Thyroid gland (tissue), 4 donors: Measurements from ENCODE around the gene HAND2. TPM values are rescaled to one million over a fixed set of nuclear protein-coding genes. Genes with fewer than 3 reads are reported as not detected.

ENCODE experiments used
- DNase-seq, 2 donors: peaks; one replicate each; pipeline ENCODE4 v3.0.0-alpha.2; 2019
- H3K27ac ChIP-seq, 3 donors: fragments of 200-600 bp; sonication (generic); 1 replicate in 2 of 3; 2 replicates in 1 of 3; pipeline ENCODE4 v1.5.1; 2016 to 2019; ENCODE audit warnings: mild to moderate bottlenecking in 1 of 3, moderate library complexity in 1 of 3
- H3K27me3 ChIP-seq: fragments of 200-600 bp; sonication (generic); one replicate; pipeline ENCODE4 v1.5.1; 2019
- H3K36me3 ChIP-seq, 2 donors: fragments of 200-600 bp; sonication (generic); one replicate each; pipeline ENCODE4 v1.5.1; 2016 to 2019
- H3K4me1 ChIP-seq, 2 donors: fragments of 200-600 bp; sonication (generic); one replicate each; pipeline ENCODE4 v1.5.1; 2017 to 2019
- H3K4me3 ChIP-seq, 3 donors: fragments of 200-600 bp; sonication (generic); replicated peaks in 1 of 3; 1 replicate in 2 of 3; 2 replicates in 1 of 3; pipeline ENCODE4 v1.5.1; 2016; ENCODE audit warnings: mild to moderate bottlenecking in 1 of 3
- H3K9me3 ChIP-seq: fragments of 200-600 bp; sonication (generic); one replicate; pipeline ENCODE4 v1.5.1; 2017
- CTCF ChIP-seq, 6 experiments: fragments of 200-600 bp in 3 of 6; fragments of 450-650 bp in 3 of 6; sonication (generic) in 3 of 6; IDR thresholded peaks; one replicate each; pipeline ENCODE4 v1.5.1; 2016 to 2019; ENCODE audit warnings: antibody characterized with exemption in 6 of 6, mild to moderate bottlenecking in 2 of 6, inconsistent platforms in 1 of 6, moderate library complexity in 1 of 6
- POLR2A ChIP-seq, 2 donors: fragments of 450-650 bp; IDR thresholded peaks; one replicate each; pipeline ENCODE4 v1.6.1; 2017; ENCODE audit warnings: antibody characterized with exemption in 2 of 2, mild to moderate bottlenecking in 2 of 2, moderate library complexity in 1 of 2
- WGBS, 2 donors: methylation state at CpG; one replicate each; pipeline ENCODE4 v1.1.5; 2017; 5-methylcytosine and 5-hydroxymethylcytosine counted together
- intact Hi-C: fragments of 100-400 bp; cut with DNase I; formaldehyde crosslinking; loops from one replicate; pipeline ENCODE4 v1.15.1; 2023
- total RNA-seq, 4 donors: library from RNA; depleted of rRNA; stranded (reverse); fragments of >200 nt; gene quantifications; one replicate each; pipeline ENCODE4 v1.2.3, GENCODE V29; 2016

HAND2 gene
- total RNA-seq, 4 donors from 2014 or later = 2.0 to 8.9 (median 4.0) TPM

GRCh38 chr4:173573286-173573685, 43.3 kb upstream of the HAND2 start:
- 70 to 76% methylated on average over 4 of the region's 4 CpGs for WGBS, 2 donors
- no peak for DNase-seq
- H3K27me3 ChIP-seq = no peaks in the 10 kb centered on the region
- TF ChIP-seq CTCF (IDR thresholded peaks at IDR 0.05) (no peak), POLR2A (IDR thresholded peaks at IDR 0.05) (no peak)
- H3K4me3 ChIP-seq = no peak overlapping the region
- intact Hi-C loops = no loop called here
- no peaks in the 10 kb centered on the region for H3K9me3 ChIP-seq
- H3K4me1 ChIP-seq = no peaks in the 10 kb centered on the region
- no peaks in the 10 kb centered on the region for H3K36me3 ChIP-seq
- no peak overlapping the region for H3K27ac ChIP-seq

DNA sequence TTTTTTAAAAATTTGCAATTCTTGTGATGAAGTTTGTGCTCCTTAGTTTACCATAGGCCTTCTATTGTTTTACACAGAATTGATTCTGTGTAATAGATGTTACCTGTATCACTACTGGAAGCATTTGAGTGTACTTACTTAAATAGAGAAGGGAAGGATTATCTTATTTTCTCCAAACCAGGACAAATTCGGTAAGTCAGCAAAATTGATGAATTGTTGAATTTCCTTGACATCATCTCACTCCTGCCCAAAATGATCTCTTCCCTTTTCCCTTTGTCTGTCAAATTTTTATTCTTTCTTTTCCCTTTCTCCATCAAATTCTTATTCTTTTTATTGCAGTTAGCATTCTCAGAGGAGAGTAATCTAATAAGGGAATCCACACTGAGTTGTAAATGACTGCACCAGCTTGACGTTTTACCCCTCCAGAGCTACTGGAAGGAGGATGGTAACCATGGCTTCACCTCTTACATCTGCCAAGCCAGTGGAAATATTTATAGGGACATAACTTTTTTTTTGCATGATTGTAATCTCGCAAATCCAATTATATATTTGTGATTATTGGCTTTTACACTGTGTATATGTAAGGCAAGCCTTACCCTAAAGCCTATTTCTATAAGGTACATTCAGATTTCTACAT, 42.6 kb upstream of the HAND2 start:
- intact Hi-C loops = no loop called here
- H3K4me3 ChIP-seq = no peak overlapping the region
- no peaks in the 10 kb centered on the region for H3K4me1 ChIP-seq
- 65 to 66% methylated on average over 3 of the region's 3 CpGs for WGBS, 2 donors
- no peak for TF ChIP-seq POLR2A (IDR thresholded peaks at IDR 0.05)
- no peak for TF ChIP-seq CTCF (IDR thresholded peaks at IDR 0.05)
- no peaks in the 10 kb centered on the region for H3K9me3 ChIP-seq
- no peaks in the 10 kb centered on the region for H3K36me3 ChIP-seq
- no peaks in the 10 kb centered on the region for H3K27me3 ChIP-seq
- no peak for DNase-seq
- no peak overlapping the region for H3K27ac ChIP-seq

DNA sequence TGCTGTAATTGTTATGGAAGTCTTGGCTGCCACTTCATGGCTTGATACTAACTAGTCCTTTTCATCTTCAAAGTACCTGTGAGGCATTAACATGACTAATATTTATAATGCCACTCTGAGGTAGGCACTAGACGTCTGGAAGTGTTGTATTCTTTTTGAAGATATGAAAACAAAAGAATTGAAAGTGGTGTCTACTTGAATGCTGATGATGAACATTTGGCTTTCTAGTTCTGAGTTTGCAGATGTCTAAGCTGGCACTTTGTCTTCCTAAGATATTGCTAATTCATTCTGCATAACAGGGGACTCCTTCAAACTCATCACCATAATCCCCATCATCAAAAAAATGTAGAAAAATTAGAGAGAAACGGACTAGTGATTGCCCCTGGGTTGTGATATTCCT, 41.6 kb upstream of the HAND2 start:
- Histone ChIP-seq H3K27ac (no peak overlapping the region), H3K27me3 (no peaks in the 10 kb centered on the region), H3K9me3 (no peaks in the 10 kb centered on the region), H3K4me1 (no peaks in the 10 kb centered on the region), H3K36me3 (no peaks in the 10 kb centered on the region), H3K4me3 (no peak overlapping the region)
- DNase-seq = no peak
- 54 to 65% methylated on average over 2 of the region's 2 CpGs for WGBS, 2 donors
- TF ChIP-seq POLR2A (IDR thresholded peaks at IDR 0.05) = no peak
- no peak for TF ChIP-seq CTCF (IDR thresholded peaks at IDR 0.05)
- intact Hi-C loops = no loop called here

DNA sequence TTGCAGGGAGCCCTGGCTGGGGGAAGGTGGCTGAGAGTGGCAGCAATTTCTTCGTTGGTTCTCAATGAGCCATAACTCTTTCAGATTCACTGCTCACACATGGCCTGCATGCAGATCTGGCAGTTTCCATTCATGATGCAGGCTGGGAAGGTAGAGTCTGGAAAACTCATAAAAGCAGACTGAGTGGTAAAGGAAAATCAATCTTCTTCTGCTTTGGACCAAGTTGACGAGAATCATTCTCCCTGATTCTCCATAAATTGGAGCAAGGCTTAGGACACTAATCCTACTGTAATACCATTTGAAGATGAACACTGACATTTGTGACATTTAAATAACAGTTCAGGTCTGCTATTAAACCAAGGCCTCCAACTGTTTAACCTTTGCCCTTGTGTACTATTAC, 35.3 kb upstream of the HAND2 start:
- TF ChIP-seq POLR2A (IDR thresholded peaks at IDR 0.05) (no peak), CTCF (IDR thresholded peaks at IDR 0.05) (no peak)
- no peak overlapping the region for H3K27ac ChIP-seq

GRCh38 chr4:173564461-173564860, 34.4 kb upstream of the HAND2 start:
- no peaks in the 10 kb centered on the region for H3K9me3 ChIP-seq
- no peaks in the 10 kb centered on the region for H3K4me1 ChIP-seq
- no peak overlapping the region for H3K27ac ChIP-seq
- intact Hi-C loops = no loop called here
- no peaks in the 10 kb centered on the region for H3K27me3 ChIP-seq
- H3K36me3 ChIP-seq = no peaks in the 10 kb centered on the region
- WGBS, 2 donors = 92 to 98% methylated on average over 2 of the region's 2 CpGs
- no peak for DNase-seq
- no peak overlapping the region for H3K4me3 ChIP-seq
- TF ChIP-seq CTCF (IDR thresholded peaks at IDR 0.05) (no peak), POLR2A (IDR thresholded peaks at IDR 0.05) (no peak)

More for the DNA sequence above, 35.3 kb upstream of the HAND2 start:
- H3K4me3 ChIP-seq = no peak overlapping the region
- H3K9me3 ChIP-seq = no peaks in the 10 kb centered on the region
- no peaks in the 10 kb centered on the region for H3K27me3 ChIP-seq
- no peaks in the 10 kb centered on the region for H3K36me3 ChIP-seq
- H3K4me1 ChIP-seq = no peaks in the 10 kb centered on the region
- intact Hi-C loops = no loop called here
- WGBS, 2 donors = 73 to 86% methylated on average over 2 of the region's 2 CpGs
- DNase-seq = no peak
